ENCODE measurements around the gene BRAF.

BRAF gene

GRCh38 chr7:140966561-140967233 is 42.0 kb upstream of the BRAF start:
- TF ChIP-seq REST (IDR thresholded peaks at IDR 0.05; ENCODE audit: low read depth) (no peak), TEAD4 (IDR thresholded peaks at IDR 0.05) (no peak), USF1 (IDR thresholded peaks at IDR 0.05) (no peak), ZBTB7A (IDR thresholded peaks at IDR 0.05; ENCODE audit: low read depth) (no peak), NFIC (IDR thresholded peaks at IDR 0.05) (no peak), EGR1 (IDR thresholded peaks at IDR 0.05) (no peak), EP300 (IDR thresholded peaks at IDR 0.05; ENCODE audit: borderline replicate concordance) (no peak), TAF1 (IDR thresholded peaks at IDR 0.05; ENCODE audit: low read depth) (no peak), FOXM1 (IDR thresholded peaks at IDR 0.05; ENCODE audit: borderline replicate concordance, low read depth) (no peak)
- TF ChIP-seq, protein P1, sequence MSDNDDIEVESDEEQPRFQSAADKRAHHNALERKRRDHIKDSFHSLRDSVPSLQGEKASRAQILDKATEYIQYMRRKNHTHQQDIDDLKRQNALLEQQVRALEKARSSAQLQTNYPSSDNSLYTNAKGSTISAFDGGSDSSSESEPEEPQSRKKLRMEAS (IDR thresholded peaks at IDR 0.05), result no peak

DNA sequence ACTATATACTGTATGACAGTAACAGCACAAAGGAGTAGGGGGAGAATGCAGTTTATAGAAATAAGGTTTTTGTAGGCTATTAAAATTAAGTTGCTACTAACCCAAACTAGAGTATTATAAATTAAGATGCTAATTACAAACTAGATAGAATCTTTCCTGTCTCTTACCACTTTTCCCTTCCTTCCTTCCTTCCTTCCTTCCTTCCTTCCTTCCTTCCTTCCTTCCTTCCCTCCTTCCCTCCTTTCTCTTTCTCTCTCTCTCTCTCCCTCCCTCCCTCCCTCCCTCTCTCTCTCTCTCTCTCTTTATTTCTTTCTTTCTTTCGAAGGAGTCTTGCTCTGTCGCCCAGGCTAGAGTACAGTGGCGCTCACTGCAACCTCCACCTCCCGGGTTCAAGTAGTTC is 36.4 kb upstream of the BRAF start:
- TF ChIP-seq, protein P1 (IDR thresholded peaks at IDR 0.05), result no peak
- no peak for TF ChIP-seq CEBPB (IDR thresholded peaks at IDR 0.05)
- no peak for TF ChIP-seq EP300 (IDR thresholded peaks at IDR 0.05; ENCODE audit: borderline replicate concordance)
- TF ChIP-seq REST (IDR thresholded peaks at IDR 0.05; ENCODE audit: low read depth), result no peak
- TF ChIP-seq TCF12 (IDR thresholded peaks at IDR 0.05; ENCODE audit: low read depth), result no peak
- no peak for TF ChIP-seq USF1 (IDR thresholded peaks at IDR 0.05)
- no peak for TF ChIP-seq NFIC (IDR thresholded peaks at IDR 0.05)
- no peak for TF ChIP-seq ZBTB7A (IDR thresholded peaks at IDR 0.05; ENCODE audit: low read depth)
- no peak for TF ChIP-seq FOXM1 (IDR thresholded peaks at IDR 0.05; ENCODE audit: borderline replicate concordance, low read depth)
- TF ChIP-seq RAD21 (IDR thresholded peaks at IDR 0.05; ENCODE audit: low read depth), result no peak
- no peak for TF ChIP-seq YY1 (IDR thresholded peaks at IDR 0.05; ENCODE audit: low read depth)
- no peak for TF ChIP-seq TEAD4 (IDR thresholded peaks at IDR 0.05)
- TF ChIP-seq TAF1 (IDR thresholded peaks at IDR 0.05; ENCODE audit: low read depth), result no peak
- no peak for TF ChIP-seq CREB1 (IDR thresholded peaks at IDR 0.05; ENCODE audit: low read depth)
- no peak for TF ChIP-seq EGR1 (IDR thresholded peaks at IDR 0.05)

DNA sequence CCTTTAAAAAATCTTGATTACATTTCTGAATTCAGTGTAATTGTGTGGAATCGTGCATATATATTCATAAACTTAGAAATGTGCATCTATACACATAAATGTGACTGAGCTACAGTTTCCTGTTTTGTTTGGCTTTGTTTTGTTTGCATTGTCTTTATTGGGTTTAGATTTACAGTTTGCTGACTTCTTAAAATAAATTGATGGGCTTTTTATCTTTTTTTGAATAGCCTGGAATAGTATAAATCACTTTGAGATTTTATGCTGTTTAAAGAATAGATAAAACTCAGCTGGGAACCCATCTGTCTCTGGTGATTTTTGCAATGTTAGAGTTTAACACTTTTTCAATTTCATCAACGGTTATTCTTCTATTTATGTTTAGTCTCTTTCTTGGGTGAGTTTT is 21.2 kb upstream of the BRAF start:
- no peak for TF ChIP-seq REST (IDR thresholded peaks at IDR 0.05; ENCODE audit: low read depth)
- no peak for TF ChIP-seq ZBTB7A (IDR thresholded peaks at IDR 0.05; ENCODE audit: low read depth)
- no peak for TF ChIP-seq USF1 (IDR thresholded peaks at IDR 0.05)
- no peak for TF ChIP-seq RAD21 (IDR thresholded peaks at IDR 0.05; ENCODE audit: low read depth)
- no peak for TF ChIP-seq EGR1 (IDR thresholded peaks at IDR 0.05)
- TF ChIP-seq, protein P1 (IDR thresholded peaks at IDR 0.05), result no peak
- TF ChIP-seq TCF12 (IDR thresholded peaks at IDR 0.05; ENCODE audit: low read depth), result no peak
- no peak for TF ChIP-seq FOXM1 (IDR thresholded peaks at IDR 0.05; ENCODE audit: borderline replicate concordance, low read depth)
- no peak for TF ChIP-seq YY1 (IDR thresholded peaks at IDR 0.05; ENCODE audit: low read depth)
- TF ChIP-seq EP300 (IDR thresholded peaks at IDR 0.05; ENCODE audit: borderline replicate concordance), result no peak
- TF ChIP-seq CEBPB (IDR thresholded peaks at IDR 0.05), result no peak
- TF ChIP-seq CREB1 (IDR thresholded peaks at IDR 0.05; ENCODE audit: low read depth), result no peak
- TF ChIP-seq TAF1 (IDR thresholded peaks at IDR 0.05; ENCODE audit: low read depth), result no peak
- no peak for TF ChIP-seq NFIC (IDR thresholded peaks at IDR 0.05)

Measured in Ishikawa (cell line).